PC-3 (cell line): ENCODE results near the gene C20orf96. TPM values are rescaled to one million over a fixed set of nuclear protein-coding genes. Genes with fewer than 3 reads are reported as not detected.

ENCODE experiments used
- ATAC-seq: fragments of 200-7000 bp; cut with Tn5 transposase; 2 replicates; pipeline ENCODE4 v1.9.1; 2020; ENCODE audit warnings: mild to moderate bottlenecking, moderate library complexity
- BruUV-seq: library from RNA; stranded (reverse); fragments of 400-500 nt; replicated peaks from 2 replicates; lab custom pipeline; 2021; lab: Mats Ljungman, UMichigan
- CTCF ChIA-PET: fragments of 300-600 bp; sonication (Branson Sonifier 250); formaldehyde crosslinking; loops from one replicate; lab custom pipeline; 2022; ENCODE audit warnings: antibody characterized with exemption; lab: Charles Lee
- POLR2A ChIA-PET: fragments of 300-600 bp; sonication (Branson Sonifier 250); formaldehyde crosslinking; loops from one replicate; lab custom pipeline; 2022; ENCODE audit warnings: antibody characterized with exemption; ENCODE audit not compliant: unreplicated experiment; lab: Charles Lee
- DNase-seq: peaks from one replicate; pipeline ENCODE4 v3.0.0-alpha.2; 2015
- H2AFZ ChIP-seq: fragments of 300-600 bp; sonication (generic); 2 replicates; pipeline ENCODE4 v1.6.0; 2016; ENCODE audit warnings: antibody characterized with exemption, low read length
- H3F3A ChIP-seq: fragments of 300-600 bp; sonication (generic); one replicate; pipeline ENCODE4 v1.6.0; 2017; ENCODE audit warnings: antibody characterized with exemption, low read length, control low read depth, mild to moderate bottlenecking; ENCODE audit not compliant: unreplicated experiment
- H3K27ac ChIP-seq: fragments of 300-600 bp; sonication (generic); 2 replicates; pipeline ENCODE4 v1.5.1; 2016; ENCODE audit warnings: mild to moderate bottlenecking, low read length
- H3K27me3 ChIP-seq: fragments of 300-600 bp; sonication (generic); 2 replicates; pipeline ENCODE4 v1.6.1; 2016; ENCODE audit warnings: low read length, mixed read lengths
- H3K36me3 ChIP-seq: fragments of 300-600 bp; sonication (generic); 2 replicates; pipeline ENCODE4 v1.6.1; 2016; ENCODE audit warnings: low read depth, mixed run types, low read length, mixed read lengths
- H3K4me1 ChIP-seq: fragments of 300-600 bp; sonication (generic); 2 replicates; pipeline ENCODE4 v1.5.1; 2016; ENCODE audit warnings: low read length; ENCODE audit not compliant: insufficient read depth
- H3K4me2 ChIP-seq: fragments of 300-600 bp; sonication (generic); 2 replicates; pipeline ENCODE4 v1.6.0; 2016; ENCODE audit warnings: low read length
- H3K4me3 ChIP-seq: fragments of 300-600 bp; sonication (generic); 2 replicates; pipeline ENCODE4 v1.5.1; 2016; ENCODE audit warnings: mild to moderate bottlenecking, low read length, mixed read lengths
- H3K79me2 ChIP-seq: fragments of 300-600 bp; sonication (generic); 2 replicates; pipeline ENCODE4 v1.6.1; 2017; ENCODE audit warnings: low read length, mixed read lengths
- H3K9ac ChIP-seq: fragments of 300-600 bp; sonication (generic); 2 replicates; pipeline ENCODE4 v1.6.0; 2016; ENCODE audit warnings: mild to moderate bottlenecking, low read length
- H3K9me2 ChIP-seq: fragments of 300-600 bp; sonication (generic); replicated peaks from 2 replicates; pipeline ENCODE4 v1.6.1; 2016; ENCODE audit warnings: mixed run types, low read length, mixed read lengths
- H3K9me3 ChIP-seq: fragments of 300-600 bp; sonication (generic); 2 replicates; pipeline ENCODE4 v1.6.1; 2016; ENCODE audit warnings: low read length, mixed read lengths
- H4K20me1 ChIP-seq: fragments of 300-600 bp; sonication (generic); 2 replicates; pipeline ENCODE4 v1.6.1; 2016; ENCODE audit warnings: low read length, mixed read lengths
- EZH2 ChIP-seq: fragments of 300-600 bp; sonication (generic); IDR thresholded peaks from one replicate; pipeline ENCODE4 v1.6.1; 2017; ENCODE audit warnings: antibody characterized with exemption, mild to moderate bottlenecking, low read length; ENCODE audit not compliant: unreplicated experiment
- EZH2phosphoT487 ChIP-seq: fragments of 300-600 bp; sonication (generic); IDR thresholded peaks from 2 replicates; pipeline ENCODE4 v1.6.1; 2018; ENCODE audit warnings: mild to moderate bottlenecking, antibody characterized with exemption, low read length, borderline replicate concordance
- intact Hi-C: fragments of 100-400 bp; cut with micrococcal nuclease; formaldehyde crosslinking; loops from 2 replicates; pipeline ENCODE4 v1.9.0; 2023
- total RNA-seq: library from RNA; depleted of rRNA; stranded (reverse); fragments of >200 nt; gene quantifications from 2 replicates; pipeline ENCODE4 v1.2.3, GENCODE V29; 2014
- TF ChIP-seq, protein P1 (sequence below): fragments of 300-600 bp; sonication (generic); conservative IDR thresholded peaks from 2 replicates; pipeline ENCODE4 v1.5.1; 2017; ENCODE audit warnings: antibody characterized with exemption, low read depth, mild to moderate bottlenecking, low read length

Gene C20orf96
- total RNA-seq, 1 experiment from 2014 or later, result 3.4 TPM

DNA sequence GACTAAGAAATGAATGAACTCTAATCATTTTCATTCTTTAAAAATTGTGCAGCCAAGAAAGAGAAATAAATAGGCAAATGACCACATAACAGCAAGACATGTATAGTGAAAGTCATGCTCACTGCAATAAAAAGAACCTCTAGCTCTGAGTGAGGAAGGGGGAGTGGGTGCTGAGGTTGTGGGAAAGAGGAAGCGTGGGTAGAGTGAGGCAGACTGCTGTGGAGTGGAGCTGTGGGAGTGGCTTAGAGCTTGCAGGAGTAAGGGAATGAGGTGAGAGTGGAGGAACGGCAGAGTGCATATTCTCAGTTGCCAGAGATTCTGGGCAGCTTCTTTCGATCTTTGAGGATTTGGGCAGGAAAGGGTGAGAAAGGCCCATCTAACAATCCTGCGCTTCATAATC lies 53.1 kb downstream of the C20orf96 start:
- DNase-seq (no peak), ATAC-seq (no peak)
- Histone ChIP-seq H3K9ac (no peak overlapping the region), H3K4me3 (no peak overlapping the region), H3K36me3 (no peaks in the 10 kb centered on the region), H3F3A (no peaks in the 10 kb centered on the region), H3K4me1 (no peaks in the 10 kb centered on the region), H3K27me3 (peaks cover 28% of the 10 kb centered on the region), H3K9me2 (no peaks in the 10 kb centered on the region), H3K27ac (no peak overlapping the region), H3K4me2 (no peak overlapping the region), H2AFZ (no peak overlapping the region), H3K79me2 (no peaks in the 10 kb centered on the region), H4K20me1 (no peaks in the 10 kb centered on the region), H3K9me3 (no peaks in the 10 kb centered on the region)
- TF ChIP-seq EZH2, result no peak
- TF ChIP-seq EZH2phosphoT487, result no peak
- TF ChIP-seq, protein P1, sequence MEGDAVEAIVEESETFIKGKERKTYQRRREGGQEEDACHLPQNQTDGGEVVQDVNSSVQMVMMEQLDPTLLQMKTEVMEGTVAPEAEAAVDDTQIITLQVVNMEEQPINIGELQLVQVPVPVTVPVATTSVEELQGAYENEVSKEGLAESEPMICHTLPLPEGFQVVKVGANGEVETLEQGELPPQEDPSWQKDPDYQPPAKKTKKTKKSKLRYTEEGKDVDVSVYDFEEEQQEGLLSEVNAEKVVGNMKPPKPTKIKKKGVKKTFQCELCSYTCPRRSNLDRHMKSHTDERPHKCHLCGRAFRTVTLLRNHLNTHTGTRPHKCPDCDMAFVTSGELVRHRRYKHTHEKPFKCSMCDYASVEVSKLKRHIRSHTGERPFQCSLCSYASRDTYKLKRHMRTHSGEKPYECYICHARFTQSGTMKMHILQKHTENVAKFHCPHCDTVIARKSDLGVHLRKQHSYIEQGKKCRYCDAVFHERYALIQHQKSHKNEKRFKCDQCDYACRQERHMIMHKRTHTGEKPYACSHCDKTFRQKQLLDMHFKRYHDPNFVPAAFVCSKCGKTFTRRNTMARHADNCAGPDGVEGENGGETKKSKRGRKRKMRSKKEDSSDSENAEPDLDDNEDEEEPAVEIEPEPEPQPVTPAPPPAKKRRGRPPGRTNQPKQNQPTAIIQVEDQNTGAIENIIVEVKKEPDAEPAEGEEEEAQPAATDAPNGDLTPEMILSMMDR, result no peak
- intact Hi-C loops, result loop anchor here (2.0 to 5.0 kb wide), 2 partner anchors 29 to 90 kb away; partner anchors contain the start of gene SOX12
- BruUV-seq, result no TSS peak
- ChIA-PET CTCF (no interaction called here), POLR2A (interaction anchor here (0.7 kb wide), 1 partner anchor 13 kb away, joined by 3 read pairs; no protein-coding TSS in a partner anchor)

- CTCF ChIA-PET, result interaction anchor here (0.6 kb wide), 2 partner anchors 21 to 88 kb away, joined by 5 read pairs; no protein-coding TSS in a partner anchor
- H3K9me2 ChIP-seq, result no peaks in the 10 kb centered on the region
- peak; percentile 80 for ATAC-seq
- no peak overlapping the region for H3K4me2 ChIP-seq
- no peak overlapping the region for H3K4me3 ChIP-seq
- BruUV-seq, result no TSS peak
- no peak overlapping the region for H2AFZ ChIP-seq
- H3K27ac ChIP-seq, result no peak overlapping the region
- H4K20me1 ChIP-seq, result no peaks in the 10 kb centered on the region
- no peak for TF ChIP-seq EZH2
- TF ChIP-seq, protein P1, result peak; percentile 47; the same call in 1 of the 2 replicates
- TF ChIP-seq EZH2phosphoT487, result no peak
- H3K36me3 ChIP-seq, result no peaks in the 10 kb centered on the region
- peaks cover 17% of the 10 kb centered on the region for H3K27me3 ChIP-seq
- H3K4me1 ChIP-seq, result no peaks in the 10 kb centered on the region
- no peaks in the 10 kb centered on the region for H3K9me3 ChIP-seq
- POLR2A ChIA-PET, result no interaction called here
- intact Hi-C loops, result loop anchor here (2.0 to 5.0 kb wide), 2 partner anchors 31 to 91 kb away; partner anchors contain the start of gene SOX12
- H3K9ac ChIP-seq, result no peak overlapping the region
- DNase-seq, result peak; percentile 51
- no peaks in the 10 kb centered on the region for H3K79me2 ChIP-seq
- H3F3A ChIP-seq, result no peaks in the 10 kb centered on the region
These were observed 54.7 kb downstream of the C20orf96 start for GRCh38 chr20:235891-236290.

GRCh38 chr20:227439-228105 lies 63.0 kb downstream of the C20orf96 start:
- no TSS peak for BruUV-seq
- Histone ChIP-seq H4K20me1 (no peaks in the 10 kb centered on the region), H3F3A (no peaks in the 10 kb centered on the region), H3K9me2 (no peaks in the 10 kb centered on the region), H3K4me1 (no peaks in the 10 kb centered on the region), H3K4me3 (no peak overlapping the region), H3K36me3 (no peaks in the 10 kb centered on the region), H3K27ac (no peak overlapping the region), H3K9ac (no peak overlapping the region), H3K27me3 (peaks cover 39% of the 10 kb centered on the region), H3K4me2 (no peak overlapping the region), H3K79me2 (no peaks in the 10 kb centered on the region), H3K9me3 (no peaks in the 10 kb centered on the region), H2AFZ (no peak overlapping the region)
- ATAC-seq, result no peak
- no peak for DNase-seq
- no peak for TF ChIP-seq EZH2
- intact Hi-C loops, result no loop called here
- CTCF ChIA-PET, result no interaction called here
- POLR2A ChIA-PET, result no interaction called here
